Ovary (tissue), 9 donors: ENCODE data around the gene CRYL1. TPM values are rescaled to one million over a fixed set of nuclear protein-coding genes. Genes with fewer than 3 reads are reported as not detected.

Experiments used
- DNase-seq, 5 donors: peaks; one replicate each; pipeline ENCODE4 v3.0.0-alpha.2; 2019 to 2020
- H3K27ac ChIP-seq, 2 donors: fragments of 200-600 bp; one replicate each; pipeline versions ENCODE4 v1.5.1 to v1.8.0; 2019 to 2022
- H3K27me3 ChIP-seq: fragments of 200-600 bp; one replicate; pipeline ENCODE4 v1.8.0; 2022
- H3K36me3 ChIP-seq: fragments of 200-600 bp; sonication (generic); one replicate; pipeline ENCODE4 v1.5.1; 2019
- H3K4me1 ChIP-seq: one replicate; pipeline ENCODE4 v1.8.1; 2013; ENCODE audit warnings: mild to moderate bottlenecking, moderate library complexity; ENCODE audit not compliant: insufficient read depth
- H3K4me3 ChIP-seq: fragments of 200-600 bp; sonication (generic); one replicate; pipeline ENCODE4 v1.5.1; 2017
- H3K9me3 ChIP-seq, 2 donors: fragments of 200-600 bp in 1 of 2; sonication (generic) in 1 of 2; one replicate each; pipeline versions ENCODE4 v1.5.1 to v1.8.1; 2013 to 2019; ENCODE audit warnings: mild to moderate bottlenecking in 1 of 2, moderate library complexity in 1 of 2
- EP300 ChIP-seq: sonication (generic); formaldehyde crosslinking; IDR thresholded peaks from one replicate; pipeline ENCODE4 v1.6.1; 2017; ENCODE audit warnings: antibody characterized with exemption
- POLR2A ChIP-seq: fragments of 450-650 bp; IDR thresholded peaks from one replicate; pipeline ENCODE4 v1.6.1; 2017; ENCODE audit warnings: antibody characterized with exemption, mild to moderate bottlenecking, moderate library complexity
- WGBS, 3 donors: extraction: QIAGEN DNeasy Blood & Tissue Kit in 1 of 3; methylation state at CpG; one replicate each; pipeline versions ENCODE4 v1.1.5 to v1.1.7; 2013 to 2017; 5-methylcytosine and 5-hydroxymethylcytosine counted together
- intact Hi-C, 4 donors: fragments of 100-400 bp; cut with DNase I; formaldehyde crosslinking; loops; one replicate each; pipeline versions ENCODE4 v1.11.0 to v1.15.1; 2022 to 2023
- polyA plus RNA-seq, 2 donors: library from polyadenylated mRNA; stranded (reverse); fragments of 200-250 nt in 1 of 2; fragments of 350-450 nt in 1 of 2; fragmentation: Illumina TruSeq in 1 of 2; extraction: RNeasy Lipid Tissue Mini Kit (QIAGEN cat#74804) in 1 of 2; gene quantifications; one replicate each; pipeline ENCODE4 v1.2.3, GENCODE V29; 2013 to 2014
- total RNA-seq, 7 donors: library from RNA; depleted of rRNA in 2 of 7; stranded (reverse); fragments of >200 nt in 2 of 7; fragmentation: NEBNext Ultra II Directional in 3 of 7; extraction: Animal tissue kit (Norgen Biotek cat#: 25700) in 3 of 7; gene quantifications; one replicate each; pipeline versions ENCODE4 v1.1.0 to v1.2.4, GENCODE V29; 2016 to 2023
- TF ChIP-seq, protein P1 (sequence below), 3 donors: fragments of 450-650 bp in 2 of 3; fragments of 200-600 bp in 1 of 3; IDR thresholded peaks; one replicate each; pipeline versions ENCODE4 v1.5.1 to v1.8.0; 2016 to 2022; ENCODE audit warnings: antibody characterized with exemption in 3 of 3, mild to moderate bottlenecking in 1 of 3
- donor health status: DM: no; HTN: no; CAD: no; lungs with moderate emphysema.
- donor health status: DM: no; HTN: no; CAD: no.
- donor health status: Bipolar disorder and iron deficiency.
- donor health status: DM: yes; HTN: yes; CAD: no.
- donor health status: DM: no; HTN: no; CAD: no.
- donor health status: DM: yes; HTN: yes; CAD: no.

The CRYL1 gene
- total and polyA plus RNA-seq, 9 donors = 17.3 to 41.7 (median 25.8) TPM

DNA sequence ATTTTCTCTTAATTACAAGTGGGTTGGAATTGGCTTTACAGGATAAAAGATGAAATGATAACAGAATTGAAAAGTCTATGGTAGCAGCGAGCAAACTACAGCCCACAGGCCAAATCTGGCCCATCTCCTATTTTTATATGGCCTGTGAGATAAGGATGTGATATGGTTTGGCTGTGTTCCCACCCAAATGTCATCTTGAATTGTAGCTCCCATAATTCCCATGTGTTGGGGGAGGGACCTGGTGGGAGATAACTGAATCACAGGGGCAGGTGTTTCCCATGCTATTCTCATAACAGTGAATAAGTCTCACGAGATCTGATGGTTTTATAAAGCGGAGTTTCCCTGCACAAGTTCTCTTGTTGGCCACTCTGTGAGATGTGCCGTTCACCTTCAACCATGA, 19.0 kb downstream of the CRYL1 start:
- TF ChIP-seq POLR2A = no peak
- TF ChIP-seq EP300 = no peak
- TF ChIP-seq, protein P1, sequence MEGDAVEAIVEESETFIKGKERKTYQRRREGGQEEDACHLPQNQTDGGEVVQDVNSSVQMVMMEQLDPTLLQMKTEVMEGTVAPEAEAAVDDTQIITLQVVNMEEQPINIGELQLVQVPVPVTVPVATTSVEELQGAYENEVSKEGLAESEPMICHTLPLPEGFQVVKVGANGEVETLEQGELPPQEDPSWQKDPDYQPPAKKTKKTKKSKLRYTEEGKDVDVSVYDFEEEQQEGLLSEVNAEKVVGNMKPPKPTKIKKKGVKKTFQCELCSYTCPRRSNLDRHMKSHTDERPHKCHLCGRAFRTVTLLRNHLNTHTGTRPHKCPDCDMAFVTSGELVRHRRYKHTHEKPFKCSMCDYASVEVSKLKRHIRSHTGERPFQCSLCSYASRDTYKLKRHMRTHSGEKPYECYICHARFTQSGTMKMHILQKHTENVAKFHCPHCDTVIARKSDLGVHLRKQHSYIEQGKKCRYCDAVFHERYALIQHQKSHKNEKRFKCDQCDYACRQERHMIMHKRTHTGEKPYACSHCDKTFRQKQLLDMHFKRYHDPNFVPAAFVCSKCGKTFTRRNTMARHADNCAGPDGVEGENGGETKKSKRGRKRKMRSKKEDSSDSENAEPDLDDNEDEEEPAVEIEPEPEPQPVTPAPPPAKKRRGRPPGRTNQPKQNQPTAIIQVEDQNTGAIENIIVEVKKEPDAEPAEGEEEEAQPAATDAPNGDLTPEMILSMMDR (IDR thresholded peaks at IDR 0.05) = no peak
- Histone ChIP-seq H3K9me3 (no peaks in the 10 kb centered on the region), H3K27me3 (no peaks in the 10 kb centered on the region), H3K36me3 (no peaks in the 10 kb centered on the region), H3K4me3 (no peak overlapping the region), H3K4me1 (no peaks in the 10 kb centered on the region), H3K27ac (no peak overlapping the region)
- DNase-seq = no peak
- WGBS, 3 donors = 84 to 94% (median 88%) methylated on average over 4 of the region's 4 CpGs
- intact Hi-C loops = no loop called here

DNA sequence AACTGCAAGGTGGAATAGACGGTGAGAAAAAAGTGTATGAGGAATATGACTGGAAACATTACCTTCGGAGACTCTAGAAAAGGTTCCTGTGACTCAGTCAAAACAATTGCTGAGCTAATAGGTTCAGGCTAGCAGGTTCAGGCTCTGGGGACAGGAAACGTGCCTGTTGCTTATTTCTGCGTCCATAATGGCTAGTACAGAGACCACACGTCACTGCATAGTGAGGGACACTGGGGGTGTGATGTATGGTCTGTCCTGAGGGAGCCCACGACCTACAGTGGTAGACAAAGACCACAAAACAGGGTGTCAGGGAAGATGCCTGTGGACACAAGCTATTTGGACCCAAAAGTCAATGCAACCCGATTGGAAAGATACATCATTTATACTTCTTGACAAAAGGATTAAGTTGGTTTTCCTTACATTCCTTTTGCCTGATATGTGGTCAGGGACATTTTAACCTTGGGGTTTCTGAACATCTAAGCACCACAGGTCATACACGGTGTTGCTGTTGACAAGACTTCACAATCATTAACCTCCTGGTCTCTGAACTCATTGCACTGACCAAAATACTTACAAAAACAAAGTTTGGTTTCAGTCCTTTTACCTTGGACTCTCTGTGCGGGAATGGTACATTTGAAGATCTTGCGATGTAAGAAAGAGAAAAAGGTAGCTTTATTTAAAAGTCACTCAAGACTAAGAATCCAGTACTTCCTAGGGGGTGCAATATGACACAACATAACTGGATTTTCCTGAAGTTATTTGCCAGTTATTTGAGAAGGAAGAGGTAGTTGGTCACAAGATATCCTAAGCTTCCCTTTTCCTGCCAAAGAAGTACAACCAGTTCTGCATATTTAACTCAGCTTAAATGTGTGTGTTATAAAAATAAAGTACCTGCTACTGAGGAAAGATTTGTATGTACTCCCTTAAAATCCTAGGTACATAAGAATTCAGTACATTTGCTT, 20.0 kb downstream of the CRYL1 start:
- 83 to 88% (median 85%) methylated on average over 10 of the region's 10 CpGs for WGBS, 3 donors
- H3K27me3 ChIP-seq = no peaks in the 10 kb centered on the region
- H3K27ac ChIP-seq = no peak overlapping the region
- H3K4me1 ChIP-seq = no peaks in the 10 kb centered on the region
- no peaks in the 10 kb centered on the region for H3K9me3 ChIP-seq
- no peaks in the 10 kb centered on the region for H3K36me3 ChIP-seq
- no peak for DNase-seq
- no peak overlapping the region for H3K4me3 ChIP-seq
- intact Hi-C loops = no loop called here
- no peak for TF ChIP-seq EP300
- TF ChIP-seq, protein P1 (IDR thresholded peaks at IDR 0.05) = no peak
- no peak for TF ChIP-seq POLR2A

DNA sequence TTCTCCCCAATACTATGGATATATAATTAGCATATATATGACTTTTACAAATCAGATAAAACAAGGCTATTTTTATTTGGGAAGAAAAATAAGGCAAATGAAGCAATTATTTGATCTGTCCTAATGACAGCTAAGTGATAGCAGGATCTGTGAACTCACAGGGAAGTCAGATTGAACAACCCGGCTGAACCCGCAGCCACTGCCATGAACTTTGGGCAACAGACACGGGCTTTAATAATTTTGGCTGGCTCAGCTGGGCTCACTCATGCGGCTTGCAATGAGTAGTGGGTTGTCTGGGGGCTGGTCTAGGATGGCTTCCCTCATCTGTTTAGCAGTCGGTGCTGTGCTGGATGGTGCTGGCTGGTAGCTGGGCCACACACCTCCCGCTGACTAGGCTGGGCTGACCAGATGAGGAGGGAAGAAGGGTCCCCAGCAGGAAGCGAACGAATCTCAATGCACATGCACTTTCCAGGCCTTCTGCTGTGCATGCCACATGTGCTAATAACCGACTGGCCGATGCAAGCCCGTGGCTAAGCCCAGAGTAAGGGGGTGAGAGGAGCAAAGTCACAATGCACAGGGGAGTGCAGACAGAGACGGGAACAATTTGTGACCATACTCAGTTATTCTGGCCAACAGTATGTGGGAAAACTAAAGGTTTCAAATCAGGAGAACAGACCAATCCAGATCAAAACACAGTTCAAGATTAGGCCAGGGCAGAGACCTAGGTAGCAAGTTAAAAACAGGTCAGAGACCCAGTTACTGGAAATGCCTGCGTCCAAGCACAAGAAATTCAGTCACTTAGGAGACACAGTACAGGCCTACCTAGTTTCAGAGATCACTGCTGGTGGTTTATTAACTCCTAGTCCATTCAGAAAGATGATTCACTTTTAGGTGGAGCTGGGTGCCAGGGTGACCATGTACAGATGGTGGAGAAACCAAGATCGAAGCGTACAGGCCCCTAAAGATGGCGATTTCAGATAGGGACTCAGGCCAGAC, 22.3 kb downstream of the CRYL1 start:
- H3K27ac ChIP-seq = no peak overlapping the region
- H3K36me3 ChIP-seq = no peaks in the 10 kb centered on the region
- no peaks in the 10 kb centered on the region for H3K9me3 ChIP-seq
- no peaks in the 10 kb centered on the region for H3K4me1 ChIP-seq
- TF ChIP-seq EP300 (no peak), POLR2A (no peak)
- TF ChIP-seq, protein P1 (IDR thresholded peaks at IDR 0.05) = no peak
- intact Hi-C loops = no loop called here
- no peak for DNase-seq
- 92 to 95% (median 95%) methylated on average over 16 of the region's 16 CpGs for WGBS, 3 donors
- no peak overlapping the region for H3K4me3 ChIP-seq
- H3K27me3 ChIP-seq = no peaks in the 10 kb centered on the region

- no peaks in the 10 kb centered on the region for H3K36me3 ChIP-seq
- intact Hi-C loops = no loop called here
- H3K27ac ChIP-seq = no peak overlapping the region
- DNase-seq = no peak
- no peak for TF ChIP-seq EP300
- no peak for TF ChIP-seq POLR2A
- TF ChIP-seq, protein P1 (IDR thresholded peaks at IDR 0.05) = no peak
- no peaks in the 10 kb centered on the region for H3K27me3 ChIP-seq
- no peak overlapping the region for H3K4me3 ChIP-seq
- H3K9me3 ChIP-seq = no peaks in the 10 kb centered on the region
- H3K4me1 ChIP-seq = no peaks in the 10 kb centered on the region
- WGBS, 3 donors = 65 to 69% (median 66%) methylated on average over 4 of the region's 4 CpGs
Observed at GRCh38 chr13:20501592-20501991, 24.1 kb downstream of the CRYL1 start.
